Measurements from ENCODE around the gene HMOX2. TPM values are rescaled to one million over a fixed set of nuclear protein-coding genes. Genes with fewer than 3 reads are reported as not detected.

HMOX2 gene
- total RNA-seq, 4 donors from 2014 or later: 46.9 to 94.0 (median 75.0) TPM

DNA sequence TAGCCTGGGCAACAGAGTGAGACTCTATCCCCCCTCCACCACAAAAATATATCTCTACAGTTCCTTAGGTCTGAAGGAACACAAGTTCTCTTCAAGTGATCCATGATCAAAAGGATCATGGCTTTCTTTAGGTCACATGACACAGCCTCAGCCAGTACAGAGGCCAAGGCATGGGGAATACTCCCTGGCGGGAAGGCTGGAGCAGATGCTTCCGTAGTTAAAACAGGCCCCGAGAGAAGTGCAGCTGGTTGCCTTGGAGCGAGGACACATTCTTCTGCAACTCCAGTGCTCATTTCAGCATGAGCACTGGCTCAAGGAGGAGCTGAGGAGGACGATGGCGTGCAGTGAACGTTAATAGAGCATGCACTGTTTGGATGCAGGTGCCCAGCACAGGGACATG lies 48.9 kb downstream of the HMOX2 start:
- no peak for DNase-seq
- Histone ChIP-seq H3K36me3 (peaks cover 0 to 18% (median 0%) of the 10 kb centered on the region in 3 donors), H3K4me1 (peaks cover 13 to 43% (median 20%) of the 10 kb centered on the region in 3 donors), H3K9me3 (no peaks in the 10 kb centered on the region), H3K4me3 (no peak overlapping the region), H3K27ac (no peak overlapping the region), H3K27me3 (no peaks in the 10 kb centered on the region)
- TF ChIP-seq POLR2A (IDR thresholded peaks at IDR 0.05): no peak
- TF ChIP-seq, protein P1, sequence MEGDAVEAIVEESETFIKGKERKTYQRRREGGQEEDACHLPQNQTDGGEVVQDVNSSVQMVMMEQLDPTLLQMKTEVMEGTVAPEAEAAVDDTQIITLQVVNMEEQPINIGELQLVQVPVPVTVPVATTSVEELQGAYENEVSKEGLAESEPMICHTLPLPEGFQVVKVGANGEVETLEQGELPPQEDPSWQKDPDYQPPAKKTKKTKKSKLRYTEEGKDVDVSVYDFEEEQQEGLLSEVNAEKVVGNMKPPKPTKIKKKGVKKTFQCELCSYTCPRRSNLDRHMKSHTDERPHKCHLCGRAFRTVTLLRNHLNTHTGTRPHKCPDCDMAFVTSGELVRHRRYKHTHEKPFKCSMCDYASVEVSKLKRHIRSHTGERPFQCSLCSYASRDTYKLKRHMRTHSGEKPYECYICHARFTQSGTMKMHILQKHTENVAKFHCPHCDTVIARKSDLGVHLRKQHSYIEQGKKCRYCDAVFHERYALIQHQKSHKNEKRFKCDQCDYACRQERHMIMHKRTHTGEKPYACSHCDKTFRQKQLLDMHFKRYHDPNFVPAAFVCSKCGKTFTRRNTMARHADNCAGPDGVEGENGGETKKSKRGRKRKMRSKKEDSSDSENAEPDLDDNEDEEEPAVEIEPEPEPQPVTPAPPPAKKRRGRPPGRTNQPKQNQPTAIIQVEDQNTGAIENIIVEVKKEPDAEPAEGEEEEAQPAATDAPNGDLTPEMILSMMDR (IDR thresholded peaks at IDR 0.05): no peak
- WGBS, 2 donors: 67 to 90% methylated on average over 4 to 7 of the region's 7 CpGs
- intact Hi-C loops (cut with DNase I): no loop called here

DNA sequence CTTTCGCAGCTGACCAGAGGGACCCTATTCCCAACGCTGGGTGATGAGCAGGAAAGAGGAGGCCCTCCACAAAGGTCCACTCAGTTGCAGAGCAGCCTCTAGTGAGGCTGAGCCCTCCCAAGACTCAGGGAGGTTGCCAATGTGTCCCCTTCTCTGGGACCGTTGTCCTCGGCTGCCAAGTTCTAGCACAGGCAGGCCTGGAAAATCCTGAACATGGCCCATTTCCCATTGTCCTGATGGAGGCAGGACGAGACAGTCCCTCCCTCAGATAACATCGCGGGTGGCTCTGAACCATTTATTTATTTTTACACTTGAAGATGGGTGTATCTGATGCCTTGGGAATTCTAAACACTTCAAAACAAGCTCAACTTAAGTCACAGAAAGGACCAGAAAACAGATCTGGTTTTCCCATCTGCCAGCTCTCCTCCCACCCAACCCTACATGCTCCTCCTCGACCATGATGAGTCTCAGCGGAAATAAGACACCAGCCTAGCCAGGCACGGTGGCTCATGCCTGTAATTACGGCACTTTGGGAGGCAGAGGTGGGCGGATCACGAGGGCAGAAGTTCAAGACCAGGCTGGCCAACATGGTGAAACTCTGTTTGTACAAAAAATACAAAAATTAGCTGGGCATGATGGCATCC lies 49.6 kb downstream of the HMOX2 start:
- WGBS, 2 donors: 57 to 69% methylated on average over 5 to 6 of the region's 13 CpGs

DNA sequence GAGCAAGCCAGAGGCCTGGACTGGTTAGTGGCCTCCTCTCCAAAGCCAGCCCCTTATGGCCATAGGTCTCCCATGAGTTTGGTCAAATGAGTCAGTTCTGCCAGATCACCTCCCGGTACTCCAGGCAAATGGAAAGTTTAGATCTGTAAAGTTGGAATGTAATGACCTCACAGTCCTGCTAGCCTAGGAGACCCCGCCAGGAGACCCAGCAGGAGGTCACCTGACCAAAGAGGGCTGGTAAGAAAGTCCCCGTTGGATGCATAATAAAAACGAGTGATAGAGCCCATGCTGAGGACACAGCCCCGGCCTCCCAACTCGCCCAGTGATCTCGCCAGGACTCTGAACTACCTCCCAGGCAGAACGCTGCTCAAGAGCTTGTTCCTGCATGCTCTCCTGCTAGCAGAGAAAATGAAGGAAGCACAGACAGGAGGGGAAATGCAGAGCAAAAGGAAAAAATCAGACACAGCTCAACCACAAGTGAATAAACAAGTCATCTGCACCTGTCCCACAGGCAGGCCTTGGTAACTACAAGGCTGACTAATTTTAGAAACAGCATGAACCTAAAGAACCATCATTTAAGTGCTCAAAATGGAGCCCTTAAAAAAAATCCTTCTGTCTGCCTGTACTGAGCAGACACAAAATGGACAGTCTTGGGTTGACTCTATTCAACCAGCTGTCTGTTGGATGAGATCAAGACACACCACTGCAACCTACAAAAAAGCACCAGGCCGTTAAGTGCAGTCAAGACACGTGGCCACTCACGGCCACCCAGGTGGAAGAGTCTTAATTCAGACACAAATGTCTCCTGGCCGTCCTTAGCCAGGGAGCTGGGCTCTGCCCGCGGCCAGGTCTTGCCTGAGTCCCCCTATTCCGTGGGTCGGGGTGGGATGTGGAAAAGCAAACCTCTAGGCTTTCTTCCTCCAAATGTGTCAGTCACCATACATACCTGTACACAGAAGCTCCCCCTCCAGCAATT lies 53.2 kb downstream of the HMOX2 start:
- WGBS, 2 donors: 32 to 43% methylated on average over 11 of the region's 16 CpGs
- no peak overlapping the region for H3K4me3 ChIP-seq
- no peak for DNase-seq
- intact Hi-C loops (cut with DNase I): no loop called here
- H3K4me1 ChIP-seq: peaks cover 4 to 35% (median 13%) of the 10 kb centered on the region in 3 donors
- peaks cover 0 to 20% (median 7%) of the 10 kb centered on the region in 3 donors for H3K36me3 ChIP-seq
- no peak for TF ChIP-seq POLR2A (IDR thresholded peaks at IDR 0.05)
- TF ChIP-seq, protein P1 (IDR thresholded peaks at IDR 0.05): peak in 3 of 6 experiments; percentile 27 to 38 (median 28)
- no peaks in the 10 kb centered on the region for H3K27me3 ChIP-seq
- peak overlapping the region; percentile 16 to 55 (median 54) for H3K27ac ChIP-seq
- no peaks in the 10 kb centered on the region for H3K9me3 ChIP-seq

More for the DNA sequence above, 49.6 kb downstream of the HMOX2 start:
- intact Hi-C loops (cut with DNase I): no loop called here
- no peak for DNase-seq
- Histone ChIP-seq H3K9me3 (no peaks in the 10 kb centered on the region), H3K36me3 (peaks cover 0 to 18% (median 0%) of the 10 kb centered on the region in 3 donors), H3K27me3 (no peaks in the 10 kb centered on the region), H3K4me1 (peaks cover 13 to 44% (median 20%) of the 10 kb centered on the region in 3 donors), H3K27ac (no peak overlapping the region), H3K4me3 (no peak overlapping the region)
- no peak for TF ChIP-seq POLR2A (IDR thresholded peaks at IDR 0.05)
- TF ChIP-seq, protein P1 (IDR thresholded peaks at IDR 0.05): no peak

DNA sequence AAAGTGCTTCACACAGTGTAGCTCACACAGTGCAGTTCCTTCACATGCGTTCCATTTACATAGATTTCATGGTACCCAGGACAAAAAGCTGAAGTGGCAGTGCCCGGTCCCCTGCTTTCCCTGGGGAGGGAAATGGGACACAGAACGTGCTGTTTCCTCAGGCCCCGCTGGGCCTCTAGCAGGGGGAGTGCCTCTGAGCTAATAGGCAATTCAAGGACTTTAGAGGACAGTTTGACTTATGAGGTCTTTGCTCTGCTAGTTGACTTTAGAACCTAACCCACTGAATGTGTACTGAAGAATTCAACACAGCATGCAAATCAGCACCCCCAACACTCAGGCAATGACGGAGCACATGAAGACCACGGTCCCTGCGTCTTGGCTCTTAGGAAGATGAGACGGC lies 55.6 kb downstream of the HMOX2 start:
- TF ChIP-seq, protein P1 (IDR thresholded peaks at IDR 0.05): no peak
- no peak for TF ChIP-seq POLR2A (IDR thresholded peaks at IDR 0.05)
- peaks cover 0 to 20% (median 7%) of the 10 kb centered on the region in 3 donors for H3K36me3 ChIP-seq
- intact Hi-C loops (cut with DNase I): no loop called here
- 89 to 92% methylated on average over 7 to 8 of the region's 8 CpGs for WGBS, 2 donors
- H3K4me1 ChIP-seq: peaks cover 5 to 45% (median 23%) of the 10 kb centered on the region in 3 donors
- H3K4me3 ChIP-seq: no peak overlapping the region
- H3K27ac ChIP-seq: no peak overlapping the region
- no peaks in the 10 kb centered on the region for H3K27me3 ChIP-seq
- no peak for DNase-seq
- H3K9me3 ChIP-seq: no peaks in the 10 kb centered on the region

DNA sequence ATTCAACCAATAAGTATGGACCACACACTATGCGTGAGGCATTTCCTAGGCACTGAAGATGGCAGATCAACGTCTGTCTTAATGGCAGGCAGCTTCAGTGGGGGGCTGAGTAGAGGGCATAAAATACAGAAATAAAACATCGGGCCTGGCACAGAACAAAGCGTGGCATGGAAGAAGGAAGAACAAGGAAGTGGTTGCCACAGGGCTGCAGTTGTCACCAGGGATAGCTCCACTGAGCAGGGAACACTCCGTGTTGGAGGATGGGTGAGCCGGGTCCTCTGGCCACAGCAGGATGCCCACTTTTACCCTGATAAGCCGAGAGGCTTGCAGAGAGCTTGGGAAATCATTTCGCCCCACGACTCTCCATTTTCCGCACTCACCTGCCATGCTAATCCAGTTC lies 56.0 kb downstream of the HMOX2 start:
- H3K27ac ChIP-seq: no peak overlapping the region
- no peak overlapping the region for H3K4me3 ChIP-seq
- H3K36me3 ChIP-seq: peaks cover 0 to 20% (median 7%) of the 10 kb centered on the region in 3 donors
- no peaks in the 10 kb centered on the region for H3K9me3 ChIP-seq
- intact Hi-C loops (cut with DNase I): no loop called here
- H3K27me3 ChIP-seq: no peaks in the 10 kb centered on the region
- WGBS, 2 donors: 89 to 97% methylated on average over 9 to 10 of the region's 10 CpGs
- TF ChIP-seq POLR2A (IDR thresholded peaks at IDR 0.05): no peak
- TF ChIP-seq, protein P1 (IDR thresholded peaks at IDR 0.05): no peak
- peaks cover 9 to 49% (median 28%) of the 10 kb centered on the region in 3 donors for H3K4me1 ChIP-seq
- no peak for DNase-seq
